HG03196 (cell line): ENCODE results near the gene NRARP.

Experiments
- ATAC-seq: cut with Tn5 transposase; IDR thresholded peaks from one replicate; pipeline ENCODE4 v1.9.1; 2021; ENCODE audit not compliant: unreplicated experiment

Gene NRARP

GRCh38 chr9:137311171-137311985, 9.3 kb upstream of the NRARP start:
- ATAC-seq, result no peak

DNA sequence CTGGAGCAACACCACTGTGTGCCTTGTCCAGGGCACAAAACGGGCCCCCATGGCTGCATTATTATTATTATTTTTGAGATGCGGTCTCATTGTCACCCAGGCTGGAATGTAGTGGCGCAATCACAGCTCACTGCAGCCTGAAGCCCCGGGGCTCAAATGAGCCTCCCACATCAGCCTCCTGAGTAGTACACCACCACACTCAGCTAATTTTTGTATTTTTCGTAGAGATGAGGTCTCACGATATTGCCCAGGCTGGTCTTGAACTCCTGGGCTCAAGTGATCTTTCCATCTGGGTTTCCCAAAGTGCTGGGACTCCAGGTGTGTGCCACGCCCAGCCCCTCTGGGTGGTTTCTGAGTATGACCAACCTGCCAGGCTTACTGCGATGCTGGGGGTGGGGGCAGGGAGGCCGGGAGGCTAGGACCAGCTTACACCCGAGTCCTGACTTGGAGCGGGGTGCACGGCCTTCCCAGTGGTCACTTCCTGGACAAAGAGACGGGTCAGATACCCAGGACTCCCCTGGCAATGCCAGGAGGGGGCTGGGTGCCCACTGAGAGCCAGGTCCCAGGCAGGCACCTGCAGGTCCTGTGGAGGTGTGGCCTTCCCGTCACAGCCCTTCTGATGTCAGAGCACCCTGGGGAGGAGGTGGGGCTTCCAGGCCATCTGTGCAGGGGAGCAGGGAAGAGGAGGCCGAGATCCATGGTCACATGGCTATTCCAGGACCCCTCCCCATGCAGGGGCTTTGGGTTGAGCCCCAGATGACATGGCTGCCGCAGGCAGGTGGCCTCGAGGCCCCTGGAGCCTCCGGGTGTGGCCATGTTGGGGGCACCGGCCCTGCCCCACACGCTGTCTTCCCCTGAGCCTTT, 8.3 kb upstream of the NRARP start:
- no peak for ATAC-seq

DNA sequence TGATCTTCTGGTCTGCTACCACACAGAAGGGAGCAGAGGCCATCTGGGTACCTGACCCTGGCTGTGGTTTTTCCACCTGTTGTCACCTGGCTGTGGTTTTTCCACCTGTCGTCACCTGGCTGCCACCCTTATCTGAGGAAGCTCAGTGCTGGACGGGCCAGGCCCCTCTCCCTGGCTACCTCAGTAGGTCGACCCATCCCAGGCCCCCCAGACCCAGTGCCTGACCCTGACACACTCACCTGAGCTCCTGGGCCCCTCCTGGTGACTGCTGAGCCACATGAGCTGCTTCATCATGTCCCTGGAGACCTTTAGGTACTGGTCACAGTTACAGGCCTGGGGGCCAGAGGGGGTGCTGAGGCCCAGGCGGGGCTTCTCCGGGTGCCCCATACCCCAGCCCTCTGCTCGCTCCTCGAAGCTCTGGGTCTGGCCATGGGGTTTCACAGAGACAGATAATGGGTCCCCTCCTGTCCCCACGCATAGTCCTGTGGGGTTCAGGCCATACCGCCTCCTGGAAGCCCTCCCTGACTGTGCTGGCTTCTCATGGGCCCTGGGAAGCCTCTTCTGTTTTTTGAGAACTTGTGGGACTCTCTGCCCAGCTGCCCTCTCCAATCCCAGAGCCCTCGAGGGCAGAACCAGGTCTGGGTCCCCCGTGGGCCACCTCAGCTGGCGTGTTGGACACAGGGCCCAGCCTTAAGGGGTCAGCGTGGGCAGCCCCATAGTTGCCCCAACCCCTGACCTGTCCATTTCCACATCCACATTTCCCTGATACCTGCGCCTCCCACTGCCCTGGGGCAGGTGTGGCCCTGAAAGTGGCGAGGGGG, 7.5 kb upstream of the NRARP start:
- no peak for ATAC-seq

GRCh38 chr9:137308057-137308619, 6.1 kb upstream of the NRARP start:
- ATAC-seq, result no peak

DNA sequence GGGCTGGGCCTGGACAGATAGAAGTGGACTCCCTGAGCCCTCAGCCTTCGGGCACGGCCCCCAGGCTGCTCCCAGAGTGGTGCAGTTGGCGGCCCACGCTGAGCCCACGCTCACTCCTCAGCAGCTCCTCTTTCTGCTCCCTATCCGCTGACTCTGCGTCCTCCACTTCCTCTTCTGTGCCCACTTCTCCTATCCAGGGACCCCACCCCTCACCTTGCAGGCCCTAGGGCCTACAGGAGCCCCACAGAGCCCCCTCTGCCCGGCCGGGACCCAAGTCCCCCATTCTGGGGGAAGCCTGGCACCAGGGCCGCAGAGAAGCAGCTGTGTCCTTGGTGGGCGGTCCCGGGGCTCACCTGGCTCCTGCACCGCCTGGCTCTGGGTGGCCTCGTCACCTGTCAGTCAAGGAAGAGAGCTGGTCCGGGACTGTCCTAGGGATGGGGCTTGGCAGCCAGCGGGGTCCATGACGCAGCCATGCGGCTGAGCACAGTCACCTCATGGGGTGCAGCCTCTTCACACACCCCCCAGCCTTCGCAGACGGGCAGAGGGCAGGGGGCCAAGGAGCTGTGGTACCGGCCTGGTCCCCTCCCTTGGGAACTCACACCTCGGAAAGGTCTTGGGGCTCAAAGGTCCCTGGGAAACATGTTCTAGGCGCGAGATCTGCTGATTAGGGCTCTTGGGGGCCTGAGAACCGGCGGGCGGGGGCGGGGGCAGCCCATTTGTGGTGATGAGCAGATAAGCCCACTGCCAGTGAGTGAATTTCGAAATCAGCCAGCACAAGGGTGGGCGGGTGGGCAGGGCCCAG, 5.4 kb upstream of the NRARP start:
- no peak for ATAC-seq

- ATAC-seq, result no peak
Measured at GRCh38 chr9:137306850-137307254, 4.8 kb upstream of the NRARP start.

- ATAC-seq, result no peak
Measured at GRCh38 chr9:137306066-137306849, 4.2 kb upstream of the NRARP start.

DNA sequence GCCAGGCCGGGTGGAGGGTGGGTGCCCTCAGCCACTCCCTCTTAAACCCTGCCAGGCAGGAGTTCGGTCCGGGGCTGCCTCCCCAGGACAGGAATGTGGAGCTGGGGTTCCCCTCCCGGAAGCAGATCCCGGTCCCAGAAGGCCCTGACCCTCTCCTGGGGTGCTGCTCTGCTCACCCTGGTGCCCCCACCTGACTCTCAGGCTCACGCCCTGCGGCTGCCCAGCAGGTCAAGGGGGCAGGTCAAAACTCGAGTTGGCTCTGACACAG, 3.7 kb upstream of the NRARP start:
- ATAC-seq, result no peak

- no peak for ATAC-seq
Measured at GRCh38 chr9:137305060-137305797, 3.2 kb upstream of the NRARP start.

DNA sequence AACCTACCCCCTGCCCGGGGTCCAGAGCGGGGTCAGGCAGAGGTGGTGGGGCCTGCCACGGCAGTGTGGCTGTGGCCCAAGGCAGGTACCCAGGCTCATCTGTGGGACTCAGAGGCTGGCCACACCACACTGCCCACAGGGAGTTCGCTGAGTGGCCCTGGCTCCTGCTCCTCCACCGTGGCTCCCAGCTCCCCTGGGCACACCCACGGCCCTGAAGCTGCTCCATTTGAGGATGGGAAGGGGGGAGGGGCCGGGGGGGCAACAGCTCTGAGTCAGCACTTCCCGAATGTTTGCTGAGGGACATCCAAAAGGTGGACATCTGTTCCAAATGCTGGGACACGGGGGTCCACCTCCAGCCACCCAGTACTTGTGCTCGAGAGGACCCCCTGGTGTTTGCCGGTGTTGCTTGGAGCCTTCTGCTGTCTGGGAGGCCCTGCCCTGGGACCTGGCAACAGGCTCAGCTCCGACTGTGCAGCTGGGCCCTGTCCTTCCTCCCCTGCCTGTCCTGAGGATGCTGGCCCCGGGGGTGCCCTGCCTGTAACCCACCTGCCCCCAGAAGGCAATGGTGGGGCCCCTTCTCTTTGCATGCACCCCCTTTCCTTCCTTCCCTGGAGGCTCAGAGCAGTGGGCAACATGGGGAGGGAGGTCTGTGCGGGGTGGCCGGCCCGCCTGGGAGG, 2.5 kb upstream of the NRARP start:
- no peak for ATAC-seq

DNA sequence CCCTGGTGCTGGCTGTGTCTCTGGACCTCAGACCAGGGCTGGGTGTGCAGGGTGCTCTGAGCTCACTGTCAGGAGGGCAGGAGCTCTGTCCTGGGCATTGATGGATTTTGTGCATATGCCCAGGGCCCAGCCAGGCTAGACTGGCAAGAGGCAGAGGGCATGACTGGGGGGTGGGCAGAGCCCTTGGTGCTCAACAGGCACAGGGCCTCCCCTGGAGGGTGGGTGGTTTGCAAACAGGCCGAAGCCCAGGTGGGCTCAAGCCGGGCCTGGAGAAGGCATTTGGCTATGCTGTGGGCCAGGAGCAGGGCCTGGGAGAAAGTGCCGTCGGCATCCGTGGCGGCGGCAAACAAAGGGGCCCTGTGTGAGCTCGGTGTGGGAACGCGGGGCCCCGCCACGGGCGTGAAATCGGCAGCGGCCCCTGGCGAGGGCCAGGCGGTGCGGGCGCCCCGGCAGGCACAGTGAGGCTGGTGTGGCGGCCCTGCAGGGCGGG, 1.9 kb upstream of the NRARP start:
- ATAC-seq, result no peak

DNA sequence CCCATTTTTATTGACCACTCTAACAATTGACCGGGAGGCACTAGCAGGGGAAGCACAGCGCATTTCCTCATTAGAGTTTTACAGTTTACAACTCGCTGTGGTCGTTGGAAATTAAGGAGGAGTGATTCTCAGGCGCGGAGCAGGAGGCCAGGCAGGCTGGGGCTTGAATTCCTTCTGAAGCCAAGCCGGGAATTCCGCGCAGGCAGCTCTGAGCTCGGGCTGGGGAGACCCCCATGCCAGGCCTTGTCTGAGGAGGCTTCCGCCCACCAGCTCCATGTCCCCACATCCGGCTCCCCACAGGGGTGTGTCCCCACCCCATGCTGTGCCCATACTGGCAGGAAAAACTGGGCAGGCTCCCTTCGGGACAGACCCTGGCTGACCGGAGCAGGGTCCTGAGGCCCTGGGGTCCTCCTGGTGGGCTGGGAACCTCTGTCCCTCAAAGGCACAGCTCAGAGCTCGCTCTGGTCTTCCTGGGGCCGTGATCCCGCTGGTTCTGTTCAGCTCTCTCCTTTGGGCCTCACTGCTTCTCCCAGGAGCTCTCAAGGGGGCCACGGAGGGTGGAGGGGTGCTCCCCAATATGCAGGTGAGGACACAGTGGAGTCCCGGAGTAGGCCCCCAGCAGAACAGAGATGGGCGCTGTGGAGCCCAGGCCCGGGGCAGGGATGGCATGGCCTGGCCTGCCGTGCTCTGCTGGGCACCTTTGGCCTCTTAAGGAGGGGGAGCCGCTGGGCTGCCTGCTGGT, 1.3 kb upstream of the NRARP start:
- no peak for ATAC-seq

DNA sequence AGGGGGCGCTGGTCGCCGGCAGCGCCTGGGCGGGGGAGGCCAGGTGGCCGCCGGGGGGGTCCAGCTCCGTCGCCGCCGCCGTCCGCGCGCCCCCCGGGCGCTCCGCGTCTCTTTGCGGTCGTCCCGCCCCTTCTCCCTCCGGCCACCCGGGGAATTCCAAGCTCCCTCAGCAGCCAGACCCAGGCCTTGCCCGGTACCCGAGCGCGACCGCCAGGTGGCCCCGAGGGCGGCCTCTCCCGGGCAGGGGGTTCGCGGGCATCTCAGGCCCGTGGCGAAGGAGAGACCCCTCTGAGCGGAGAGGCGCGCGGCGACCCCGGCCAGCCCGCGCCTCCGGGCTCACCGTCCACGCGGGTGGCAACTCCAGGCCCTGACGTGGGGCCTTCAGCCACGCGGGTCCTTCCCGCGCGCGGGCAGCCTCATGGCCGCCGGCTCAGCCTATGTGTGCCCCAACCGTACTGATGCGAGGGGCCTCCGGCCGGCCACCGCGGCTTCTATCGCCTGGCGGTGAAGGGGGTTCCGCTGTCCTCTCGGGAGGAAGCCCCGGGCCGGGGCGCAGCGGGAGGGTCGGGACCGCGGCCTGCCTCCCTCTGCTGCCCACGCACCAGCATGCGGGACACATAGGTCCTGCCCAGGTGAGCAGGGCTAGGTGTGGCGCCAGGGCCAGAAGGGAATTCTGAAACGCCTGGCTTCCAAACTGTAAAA, 529 bp upstream of the NRARP start:
- peak; percentile 31 for ATAC-seq

- ATAC-seq, result peak; percentile 5
Measured at GRCh38 chr9:137301081-137301947, 757 bp downstream of the NRARP start.

- ATAC-seq, result no peak
Measured at GRCh38 chr9:137300567-137301080, 1.4 kb downstream of the NRARP start.

DNA sequence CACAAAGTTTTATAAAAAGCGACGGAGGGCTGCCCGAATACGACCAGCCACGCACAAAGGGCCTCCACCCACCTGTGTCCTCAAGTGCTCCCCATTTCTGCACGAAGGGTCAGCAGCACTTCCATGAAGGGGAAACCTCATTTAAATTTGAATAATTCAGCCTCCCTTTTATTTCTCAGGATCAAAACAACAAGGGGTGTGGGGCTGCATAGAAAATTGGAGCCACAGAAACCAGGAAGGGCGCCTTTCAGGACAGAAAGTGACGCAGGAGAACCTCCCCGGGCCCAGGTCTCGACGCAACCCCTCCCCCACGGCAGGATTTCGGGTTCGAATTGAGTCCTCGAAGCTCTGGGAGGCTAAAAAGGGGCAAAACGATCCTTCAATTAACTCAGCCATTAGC, 2.1 kb downstream of the NRARP start:
- ATAC-seq, result no peak
